Measurements from ENCODE around the gene SENP5.

DNA sequence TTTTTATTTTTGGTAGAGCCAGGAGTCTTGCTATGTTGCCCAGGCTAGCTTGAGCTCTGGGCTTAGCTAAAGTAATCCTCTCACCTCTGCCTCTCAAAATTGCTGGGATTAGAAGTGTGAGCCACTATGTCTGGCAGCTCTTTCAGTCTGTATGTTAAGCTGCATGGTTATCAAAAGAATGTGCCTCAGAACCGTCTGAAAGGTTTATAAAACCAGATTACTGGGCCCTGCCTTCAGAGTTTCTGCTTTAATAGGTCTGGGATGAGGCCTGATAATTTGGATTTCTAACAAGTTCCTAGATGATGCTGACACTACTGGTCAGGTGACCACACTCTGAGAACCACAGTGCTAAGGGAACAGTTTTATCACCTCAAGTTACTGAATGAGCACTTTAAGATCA, 34.6 kb downstream of the SENP5 start:
- TF ChIP-seq, protein P1, sequence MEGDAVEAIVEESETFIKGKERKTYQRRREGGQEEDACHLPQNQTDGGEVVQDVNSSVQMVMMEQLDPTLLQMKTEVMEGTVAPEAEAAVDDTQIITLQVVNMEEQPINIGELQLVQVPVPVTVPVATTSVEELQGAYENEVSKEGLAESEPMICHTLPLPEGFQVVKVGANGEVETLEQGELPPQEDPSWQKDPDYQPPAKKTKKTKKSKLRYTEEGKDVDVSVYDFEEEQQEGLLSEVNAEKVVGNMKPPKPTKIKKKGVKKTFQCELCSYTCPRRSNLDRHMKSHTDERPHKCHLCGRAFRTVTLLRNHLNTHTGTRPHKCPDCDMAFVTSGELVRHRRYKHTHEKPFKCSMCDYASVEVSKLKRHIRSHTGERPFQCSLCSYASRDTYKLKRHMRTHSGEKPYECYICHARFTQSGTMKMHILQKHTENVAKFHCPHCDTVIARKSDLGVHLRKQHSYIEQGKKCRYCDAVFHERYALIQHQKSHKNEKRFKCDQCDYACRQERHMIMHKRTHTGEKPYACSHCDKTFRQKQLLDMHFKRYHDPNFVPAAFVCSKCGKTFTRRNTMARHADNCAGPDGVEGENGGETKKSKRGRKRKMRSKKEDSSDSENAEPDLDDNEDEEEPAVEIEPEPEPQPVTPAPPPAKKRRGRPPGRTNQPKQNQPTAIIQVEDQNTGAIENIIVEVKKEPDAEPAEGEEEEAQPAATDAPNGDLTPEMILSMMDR (IDR thresholded peaks at IDR 0.05 in 2 of 3, conservative IDR thresholded peaks at IDR 0.05 in 1 of 3; ENCODE audit: borderline replicate concordance in 1 of 3, insufficient read depth in 1 of 3, low read depth in 2 of 3, low read length in 2 of 3) = no peak
- TF ChIP-seq SIN3A (IDR thresholded peaks at IDR 0.05; ENCODE audit: low read depth) (no peak), EZH2phosphoT487 (IDR thresholded peaks at IDR 0.05; ENCODE audit: borderline replicate concordance) (no peak), EZH2 (IDR thresholded peaks at IDR 0.05) (no peak), POLR2A (IDR thresholded peaks at IDR 0.05; ENCODE audit: borderline replicate concordance, extremely low read depth, insufficient read depth, insufficient read length) (no peak), CBX3 (IDR thresholded peaks at IDR 0.05; ENCODE audit: low read depth) (no peak), POLR2AphosphoS5 (IDR thresholded peaks at IDR 0.05; ENCODE audit: low read depth, low read length) (no peak)

Measured in HCT116 (cell line).